Testis (tissue), 3 donors: ENCODE data around the gene SPIRE2. TPM values are rescaled to one million over a fixed set of nuclear protein-coding genes. Genes with fewer than 3 reads are reported as not detected.
A peak's percentile ranks its signal among the peaks of the same experiment; 100 is the strongest.

Source experiments
- DNase-seq: peaks from one replicate; pipeline ENCODE4 v3.0.0-alpha.2; 2019
- H3K27ac ChIP-seq, 2 donors: fragments of 200-600 bp; sonication (generic); one replicate each; pipeline ENCODE4 v1.5.1; 2019
- H3K27me3 ChIP-seq: fragments of 200-600 bp; sonication (generic); one replicate; pipeline ENCODE4 v1.5.1; 2019
- H3K36me3 ChIP-seq: fragments of 200-600 bp; sonication (generic); one replicate; pipeline ENCODE4 v1.5.1; 2017; ENCODE audit warnings: low read depth; ENCODE audit errors: missing control alignments
- H3K4me1 ChIP-seq: fragments of 200-600 bp; sonication (generic); one replicate; pipeline ENCODE4 v1.5.1; 2019
- H3K4me3 ChIP-seq, 2 donors: fragments of 200-600 bp; sonication (generic); one replicate each; pipeline ENCODE4 v1.5.1; 2017 to 2019
- H3K9me3 ChIP-seq: fragments of 200-600 bp; sonication (generic); one replicate; pipeline ENCODE4 v1.5.1; 2017
- CTCF ChIP-seq, 3 experiments: fragments of 450-650 bp in 2 of 3; fragments of 200-600 bp in 1 of 3; sonication (generic) in 1 of 3; IDR thresholded peaks; one replicate each; pipeline ENCODE4 v1.5.1; 2016 to 2019; ENCODE audit warnings: antibody characterized with exemption in 3 of 3, mild to moderate bottlenecking in 2 of 3, moderate library complexity in 1 of 3
- POLR2A ChIP-seq: fragments of 450-650 bp; IDR thresholded peaks from one replicate; pipeline ENCODE4 v1.6.1; 2017; ENCODE audit warnings: antibody characterized with exemption, mild to moderate bottlenecking, moderate library complexity
- WGBS, 2 donors: methylation state at CpG; one replicate each; pipeline ENCODE4 v1.1.5; 2018; 5-methylcytosine and 5-hydroxymethylcytosine counted together
- intact Hi-C: fragments of 100-400 bp; cut with DNase I; formaldehyde crosslinking; loops from one replicate; pipeline ENCODE4 v1.15.1; 2023; ENCODE audit warnings: low total_unique reads
- polyA plus RNA-seq: library from polyadenylated mRNA; stranded (reverse); fragments of 350-450 nt; fragmentation: Illumina TruSeq; extraction: RNeasy Lipid Tissue Mini Kit (QIAGEN cat#74804); gene quantifications from one replicate; pipeline ENCODE4 v1.2.3, GENCODE V29; 2014; ENCODE audit warnings: low read depth, low replicate concordance; ENCODE audit not compliant: insufficient read depth
- total RNA-seq, 2 donors: library from RNA; depleted of rRNA; stranded (reverse); fragments of >200 nt; gene quantifications; one replicate each; pipeline ENCODE4 v1.2.3, GENCODE V29; 2016

SPIRE2 gene
- total and polyA plus RNA-seq, 3 donors from 2014 or later, result 11.5 to 31.3 (median 20.9) TPM

- Histone ChIP-seq H3K27me3 (no peaks in the 10 kb centered on the region), H3K9me3 (no peaks in the 10 kb centered on the region), H3K27ac (no peak overlapping the region), H3K4me1 (peaks cover 34% of the 10 kb centered on the region), H3K36me3 (no peaks in the 10 kb centered on the region), H3K4me3 (no peak overlapping the region)
- intact Hi-C loops, result no loop called here
- TF ChIP-seq CTCF (IDR thresholded peaks at IDR 0.05), result no peak
- TF ChIP-seq POLR2A, result no peak
- WGBS, 2 donors, result 93 to 97% methylated on average over 5 of the region's 5 CpGs
- DNase-seq, result no peak
Measured at GRCh38 chr16:89867918-89868317, 39.6 kb downstream of the SPIRE2 start.

GRCh38 chr16:89869911-89870310, 41.6 kb downstream of the SPIRE2 start:
- no peaks in the 10 kb centered on the region for H3K36me3 ChIP-seq
- intact Hi-C loops, result no loop called here
- H3K27me3 ChIP-seq, result no peaks in the 10 kb centered on the region
- H3K4me3 ChIP-seq, result no peak overlapping the region
- no peak overlapping the region for H3K27ac ChIP-seq
- WGBS, 2 donors, result 73 to 95% methylated on average over 9 to 12 of the region's 12 CpGs
- no peaks in the 10 kb centered on the region for H3K9me3 ChIP-seq
- peaks cover 20% of the 10 kb centered on the region for H3K4me1 ChIP-seq
- TF ChIP-seq POLR2A, result no peak
- TF ChIP-seq CTCF (IDR thresholded peaks at IDR 0.05), result no peak
- DNase-seq, result peak; percentile 59

GRCh38 chr16:89870440-89870839, 42.2 kb downstream of the SPIRE2 start:
- TF ChIP-seq POLR2A, result no peak
- no peak for TF ChIP-seq CTCF (IDR thresholded peaks at IDR 0.05)
- WGBS, 2 donors, result 86 to 93% methylated on average over 6 of the region's 6 CpGs
- no peaks in the 10 kb centered on the region for H3K27me3 ChIP-seq
- no peaks in the 10 kb centered on the region for H3K36me3 ChIP-seq
- DNase-seq, result no peak
- no peak overlapping the region for H3K4me3 ChIP-seq
- H3K4me1 ChIP-seq, result peaks cover 16% of the 10 kb centered on the region
- H3K9me3 ChIP-seq, result no peaks in the 10 kb centered on the region
- H3K27ac ChIP-seq, result no peak overlapping the region
- intact Hi-C loops, result no loop called here

- 77 to 91% methylated on average over 9 of the region's 9 CpGs for WGBS, 2 donors
- Histone ChIP-seq H3K4me1 (peaks cover 16% of the 10 kb centered on the region), H3K9me3 (no peaks in the 10 kb centered on the region), H3K27me3 (no peaks in the 10 kb centered on the region), H3K4me3 (no peak overlapping the region), H3K27ac (no peak overlapping the region), H3K36me3 (no peaks in the 10 kb centered on the region)
- intact Hi-C loops, result no loop called here
- TF ChIP-seq POLR2A (no peak), CTCF (IDR thresholded peaks at IDR 0.05) (no peak)
- DNase-seq, result no peak
Measured at GRCh38 chr16:89871895-89872294, 43.6 kb downstream of the SPIRE2 start.
